Measurements from ENCODE around the gene PPFIA4. TPM values are rescaled to one million over a fixed set of nuclear protein-coding genes. Genes with fewer than 3 reads are reported as not detected.

PPFIA4 gene
- total and polyA plus RNA-seq, 8 donors, result 0.09 to 0.82 (median 0.36) TPM

GRCh38 chr1:203116091-203116820 is 90.0 kb downstream of the PPFIA4 start:
- DNase-seq (no peak), FAIRE-seq (no peak), ATAC-seq (no peak)
- no peak for TF ChIP-seq CTCF (IDR thresholded peaks at IDR 0.05)
- Histone ChIP-seq H3K36me3 (no peaks in the 10 kb centered on the region), H3K4me1 (no peaks in the 10 kb centered on the region), H3K27me3 (peaks cover 0 to 6% (median 0%) of the 10 kb centered on the region in 4 donors), H3K4me3 (no peak overlapping the region), H3K27ac (no peak overlapping the region), H3K9me3 (no peaks in the 10 kb centered on the region)
- WGBS, 2 donors, result 35 to 48% methylated on average over 10 of the region's 10 CpGs
- intact Hi-C loops (cut with DNase I), result loop anchor here in 1 of 3 donors (5.0 kb wide), 1 partner anchor 101 kb away; no protein-coding TSS in a partner anchor

- H3K27ac ChIP-seq, result no peak overlapping the region
- no peak for FAIRE-seq
- peak; percentile 58 to 86 (median 75) for TF ChIP-seq CTCF (IDR thresholded peaks at IDR 0.05)
- peak; percentile 92 to 99 (median 98) for ATAC-seq
- peak; percentile 54 to 93 (median 80) for DNase-seq
- no peaks in the 10 kb centered on the region for H3K9me3 ChIP-seq
- 15 to 20% methylated on average over 34 to 35 of the region's 35 CpGs for WGBS, 2 donors
- peaks cover 0 to 6% (median 0%) of the 10 kb centered on the region in 4 donors for H3K27me3 ChIP-seq
- no peaks in the 10 kb centered on the region for H3K4me1 ChIP-seq
- intact Hi-C loops (cut with DNase I), result loop anchor here in 1 of 3 donors (5.0 kb wide), 1 partner anchor 99 kb away; no protein-coding TSS in a partner anchor
- no peaks in the 10 kb centered on the region for H3K36me3 ChIP-seq
- no peak overlapping the region for H3K4me3 ChIP-seq
Measured at GRCh38 chr1:203117611-203118575, 91.6 kb downstream of the PPFIA4 start.

GRCh38 chr1:203120325-203121153 is 94.2 kb downstream of the PPFIA4 start:
- intact Hi-C loops (cut with DNase I), result loop anchor here in 2 of 3 donors (5.0 kb wide), 2 partner anchors 52 to 97 kb away; no protein-coding TSS in a partner anchor
- H3K27ac ChIP-seq, result no peak overlapping the region
- H3K9me3 ChIP-seq, result no peaks in the 10 kb centered on the region
- H3K36me3 ChIP-seq, result no peaks in the 10 kb centered on the region
- peaks cover 0 to 3% (median 0%) of the 10 kb centered on the region in 3 donors for H3K4me1 ChIP-seq
- peaks cover 0 to 6% (median 0%) of the 10 kb centered on the region in 4 donors for H3K27me3 ChIP-seq
- DNase-seq, result no peak
- no peak for TF ChIP-seq CTCF (IDR thresholded peaks at IDR 0.05)
- no peak for FAIRE-seq
- 67 to 78% methylated on average over 7 of the region's 7 CpGs for WGBS, 2 donors
- no peak overlapping the region for H3K4me3 ChIP-seq
- ATAC-seq, result no peak

- H3K27ac ChIP-seq, result no peak overlapping the region
- intact Hi-C loops (cut with DNase I), result loop anchor here in 2 of 3 donors (5.0 kb wide), 2 partner anchors 51 to 96 kb away; no protein-coding TSS in a partner anchor
- ATAC-seq (no peak), DNase-seq (no peak), FAIRE-seq (no peak)
- no peak overlapping the region for H3K4me3 ChIP-seq
- H3K27me3 ChIP-seq, result peaks cover 0 to 6% (median 0%) of the 10 kb centered on the region in 4 donors
- peaks cover 0 to 3% (median 0%) of the 10 kb centered on the region in 3 donors for H3K4me1 ChIP-seq
- no peaks in the 10 kb centered on the region for H3K9me3 ChIP-seq
- no peak for TF ChIP-seq CTCF (IDR thresholded peaks at IDR 0.05)
- H3K36me3 ChIP-seq, result no peaks in the 10 kb centered on the region
- WGBS, 2 donors, result 55 to 76% methylated on average over 11 of the region's 11 CpGs
Measured at GRCh38 chr1:203121186-203122015, 95.1 kb downstream of the PPFIA4 start.
